OCI-LY3 (cell line): ENCODE measurements around the gene IGFN1.

Experiments used
- H2AFZ ChIP-seq: fragments of 200-600, 300-600 bp; shearing (Covaris generic); 2 replicates; pipeline ENCODE4 v1.6.0; 2014; ENCODE audit warnings: antibody characterized with exemption, low read depth, low read length
- H3K27ac ChIP-seq: fragments of 200-600, 300-600 bp; sonication (generic); 2 replicates; pipeline ENCODE4 v1.5.1; 2014; ENCODE audit warnings: mild to moderate bottlenecking, low read length, moderate library complexity, mixed read lengths
- H3K27me3 ChIP-seq: fragments of 200-600, 300-600 bp; sonication (generic); 2 replicates; pipeline ENCODE4 v1.6.1; 2014; ENCODE audit warnings: low read depth, low read length, mixed read lengths
- H3K36me3 ChIP-seq: fragments of 200-600, 300-600 bp; sonication (generic); replicated peaks from 2 replicates; pipeline ENCODE3; 2014; ENCODE audit warnings: low read depth, low read length, mixed read lengths
- H3K4me1 ChIP-seq: fragments of 300-600, 200-600 bp; sonication (generic); 2 replicates; pipeline ENCODE4 v1.6.1; 2014; ENCODE audit warnings: low read length, mixed read lengths
- H3K4me2 ChIP-seq: fragments of 200-600, 300-600 bp; sonication (generic); 2 replicates; pipeline ENCODE4 v1.6.1; 2014; ENCODE audit warnings: low read length, mixed read lengths
- H3K4me3 ChIP-seq: fragments of 300-600, 200-600 bp; sonication (generic); 2 replicates; pipeline ENCODE4 v1.5.1; 2014; ENCODE audit warnings: antibody characterized with exemption, mild to moderate bottlenecking, low read length, moderate library complexity
- H3K79me2 ChIP-seq: fragments of 300-600, 200-600 bp; shearing (Covaris generic); 2 replicates; pipeline ENCODE4 v1.6.1; 2014; ENCODE audit warnings: mild to moderate bottlenecking, low read length, mixed read lengths
- H3K9ac ChIP-seq: fragments of 300-600, 200-600 bp; shearing (Covaris generic); 2 replicates; pipeline ENCODE4 v1.6.0; 2014; ENCODE audit warnings: mild to moderate bottlenecking, low read length, moderate library complexity
- H3K9me3 ChIP-seq: fragments of 200-600, 300-600 bp; shearing (Covaris generic); 2 replicates; pipeline ENCODE4 v1.6.1; 2014; ENCODE audit warnings: low read length, mixed read lengths; ENCODE audit not compliant: insufficient read depth
- H4K20me1 ChIP-seq: fragments of 200-600, 300-600 bp; sonication (generic); 2 replicates; pipeline ENCODE4 v1.6.1; 2016; ENCODE audit warnings: low read length, mixed read lengths; ENCODE audit not compliant: insufficient read depth
- EZH2phosphoT487 ChIP-seq: fragments of 200-600 bp; shearing (Covaris generic); IDR thresholded peaks from 2 replicates; pipeline ENCODE4 v1.6.1; 2018; ENCODE audit warnings: antibody characterized with exemption, mixed run types, low read depth
- TF ChIP-seq, protein P1 (sequence below): fragments of 200-600, 300-600 bp; sonication (generic); IDR thresholded peaks from 2 replicates; pipeline ENCODE4 v1.5.1; 2014; ENCODE audit warnings: antibody characterized with exemption, low read length, low read depth

Gene IGFN1

GRCh38 chr1:201186192-201186591 is 4.4 kb upstream of the IGFN1 start:
- no peak for TF ChIP-seq EZH2phosphoT487
- TF ChIP-seq, protein P1, sequence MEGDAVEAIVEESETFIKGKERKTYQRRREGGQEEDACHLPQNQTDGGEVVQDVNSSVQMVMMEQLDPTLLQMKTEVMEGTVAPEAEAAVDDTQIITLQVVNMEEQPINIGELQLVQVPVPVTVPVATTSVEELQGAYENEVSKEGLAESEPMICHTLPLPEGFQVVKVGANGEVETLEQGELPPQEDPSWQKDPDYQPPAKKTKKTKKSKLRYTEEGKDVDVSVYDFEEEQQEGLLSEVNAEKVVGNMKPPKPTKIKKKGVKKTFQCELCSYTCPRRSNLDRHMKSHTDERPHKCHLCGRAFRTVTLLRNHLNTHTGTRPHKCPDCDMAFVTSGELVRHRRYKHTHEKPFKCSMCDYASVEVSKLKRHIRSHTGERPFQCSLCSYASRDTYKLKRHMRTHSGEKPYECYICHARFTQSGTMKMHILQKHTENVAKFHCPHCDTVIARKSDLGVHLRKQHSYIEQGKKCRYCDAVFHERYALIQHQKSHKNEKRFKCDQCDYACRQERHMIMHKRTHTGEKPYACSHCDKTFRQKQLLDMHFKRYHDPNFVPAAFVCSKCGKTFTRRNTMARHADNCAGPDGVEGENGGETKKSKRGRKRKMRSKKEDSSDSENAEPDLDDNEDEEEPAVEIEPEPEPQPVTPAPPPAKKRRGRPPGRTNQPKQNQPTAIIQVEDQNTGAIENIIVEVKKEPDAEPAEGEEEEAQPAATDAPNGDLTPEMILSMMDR: no peak
- Histone ChIP-seq H3K27me3 (peaks cover 67% of the 10 kb centered on the region), H3K4me1 (no peaks in the 10 kb centered on the region), H3K27ac (no peak overlapping the region), H3K4me3 (no peak overlapping the region), H3K36me3 (no peaks in the 10 kb centered on the region), H2AFZ (no peak overlapping the region), H4K20me1 (no peaks in the 10 kb centered on the region), H3K9ac (no peak overlapping the region), H3K9me3 (no peaks in the 10 kb centered on the region), H3K79me2 (no peaks in the 10 kb centered on the region), H3K4me2 (no peak overlapping the region)

DNA sequence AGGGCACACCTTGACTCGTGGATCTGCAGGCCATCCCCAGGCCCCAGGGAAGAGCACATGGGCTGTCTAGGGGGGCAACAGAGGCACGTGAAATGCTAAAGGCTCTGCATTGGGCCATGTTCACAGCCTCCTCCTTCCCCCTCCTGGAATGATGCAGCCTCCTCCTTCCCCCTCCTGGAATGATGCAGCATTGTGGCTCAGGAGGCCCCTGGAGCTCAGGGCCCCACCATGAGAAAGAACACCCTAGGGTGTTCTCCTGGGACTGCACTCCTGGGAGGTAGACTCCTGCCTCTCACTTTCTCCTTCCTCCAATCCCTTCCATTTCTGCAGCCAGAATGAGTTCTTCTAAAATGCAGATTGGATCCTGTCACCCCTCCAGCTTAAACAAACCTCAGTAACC is 1.5 kb upstream of the IGFN1 start:
- Histone ChIP-seq H2AFZ (no peak overlapping the region), H3K27me3 (peaks cover 62% of the 10 kb centered on the region), H3K36me3 (no peaks in the 10 kb centered on the region), H3K4me2 (no peak overlapping the region), H3K79me2 (no peaks in the 10 kb centered on the region), H3K27ac (no peak overlapping the region), H4K20me1 (no peaks in the 10 kb centered on the region), H3K4me1 (no peaks in the 10 kb centered on the region), H3K4me3 (no peak overlapping the region), H3K9ac (no peak overlapping the region), H3K9me3 (no peaks in the 10 kb centered on the region)
- TF ChIP-seq, protein P1: no peak
- no peak for TF ChIP-seq EZH2phosphoT487

DNA sequence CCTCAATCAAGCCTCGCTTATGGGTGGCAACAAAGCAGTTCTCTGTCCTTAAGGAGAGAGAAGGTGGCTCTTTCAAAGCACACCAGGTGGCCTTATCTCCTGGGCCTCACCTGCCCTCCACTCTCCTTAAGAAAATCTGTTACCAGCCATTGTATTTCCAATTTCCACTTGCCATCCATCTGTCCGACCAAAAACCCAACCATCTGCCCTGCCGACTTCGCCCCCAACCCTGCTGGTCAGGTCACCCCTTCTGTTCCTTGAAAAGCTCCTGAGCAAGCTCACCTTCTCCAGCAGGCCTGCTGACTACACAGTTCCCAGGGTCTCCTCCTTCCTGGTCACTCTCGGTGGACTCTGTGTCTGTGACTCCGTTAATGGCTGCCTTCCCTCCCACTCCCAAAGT is 619 bp upstream of the IGFN1 start:
- Histone ChIP-seq H3K4me1 (no peaks in the 10 kb centered on the region), H3K27me3 (peaks cover 54% of the 10 kb centered on the region), H3K9ac (no peak overlapping the region), H3K27ac (no peak overlapping the region), H3K4me3 (no peak overlapping the region), H3K79me2 (no peaks in the 10 kb centered on the region), H3K36me3 (no peaks in the 10 kb centered on the region), H3K4me2 (no peak overlapping the region), H4K20me1 (no peaks in the 10 kb centered on the region), H2AFZ (no peak overlapping the region), H3K9me3 (no peaks in the 10 kb centered on the region)
- TF ChIP-seq, protein P1: no peak
- no peak for TF ChIP-seq EZH2phosphoT487

DNA sequence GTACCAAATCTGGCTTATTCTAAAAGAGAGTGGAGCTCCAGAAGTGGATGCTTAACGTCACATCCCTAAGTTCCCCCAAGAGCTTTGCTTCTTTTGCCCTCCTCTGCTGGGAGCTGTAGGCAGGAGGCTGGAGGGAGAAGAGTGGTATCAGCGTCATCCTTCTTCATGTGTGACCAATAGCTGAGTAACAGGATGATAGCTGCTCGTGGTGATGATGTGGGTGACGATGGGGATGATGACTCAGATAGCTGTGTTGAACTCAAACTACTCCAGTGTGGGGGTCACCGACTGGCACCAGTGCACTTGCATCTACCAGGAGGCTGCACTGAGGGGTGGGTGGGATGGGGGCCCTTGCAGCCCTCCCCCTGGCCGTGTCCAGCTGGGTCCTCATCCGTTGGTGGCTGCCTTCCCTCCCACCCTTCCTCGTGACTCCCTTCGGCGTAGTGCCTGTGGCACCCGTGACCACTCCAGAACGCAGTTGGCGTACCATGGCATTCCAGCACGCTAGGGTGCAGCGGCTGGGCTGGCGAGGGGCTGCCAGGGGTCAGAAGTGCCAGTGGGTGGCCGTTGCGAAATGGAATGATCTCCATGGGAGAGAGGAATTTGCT is 1.1 kb downstream of the IGFN1 start:
- no peak overlapping the region for H3K27ac ChIP-seq
- TF ChIP-seq, protein P1: no peak
- no peak for TF ChIP-seq EZH2phosphoT487
- no peaks in the 10 kb centered on the region for H3K36me3 ChIP-seq
- H3K9ac ChIP-seq: no peak overlapping the region
- H3K79me2 ChIP-seq: no peaks in the 10 kb centered on the region
- no peaks in the 10 kb centered on the region for H3K4me1 ChIP-seq
- no peak overlapping the region for H3K4me3 ChIP-seq
- H2AFZ ChIP-seq: no peak overlapping the region
- H3K4me2 ChIP-seq: no peak overlapping the region
- H3K27me3 ChIP-seq: peaks cover 54% of the 10 kb centered on the region
- no peaks in the 10 kb centered on the region for H3K9me3 ChIP-seq
- H4K20me1 ChIP-seq: no peaks in the 10 kb centered on the region
